A673 (cell line): ENCODE measurements around the gene RPS4Y1.

ENCODE experiments used
- EZH2 ChIP-seq: fragments of 200-600 bp; sonication (generic); IDR thresholded peaks from 2 replicates; pipeline ENCODE4 v1.6.1; 2017; ENCODE audit warnings: borderline replicate concordance, low read depth, mild to moderate bottlenecking, mixed read lengths, antibody characterized with exemption, low read length; ENCODE audit not compliant: poor library complexity, severe bottlenecking
- TF ChIP-seq, protein P1 (sequence below): fragments of 300-800, 200-600 bp; sonication (generic); conservative IDR thresholded peaks from 2 replicates; pipeline ENCODE4 v1.5.1; 2017; ENCODE audit warnings: low read depth, mild to moderate bottlenecking, antibody characterized with exemption, low read length, moderate library complexity, mixed read lengths

DNA sequence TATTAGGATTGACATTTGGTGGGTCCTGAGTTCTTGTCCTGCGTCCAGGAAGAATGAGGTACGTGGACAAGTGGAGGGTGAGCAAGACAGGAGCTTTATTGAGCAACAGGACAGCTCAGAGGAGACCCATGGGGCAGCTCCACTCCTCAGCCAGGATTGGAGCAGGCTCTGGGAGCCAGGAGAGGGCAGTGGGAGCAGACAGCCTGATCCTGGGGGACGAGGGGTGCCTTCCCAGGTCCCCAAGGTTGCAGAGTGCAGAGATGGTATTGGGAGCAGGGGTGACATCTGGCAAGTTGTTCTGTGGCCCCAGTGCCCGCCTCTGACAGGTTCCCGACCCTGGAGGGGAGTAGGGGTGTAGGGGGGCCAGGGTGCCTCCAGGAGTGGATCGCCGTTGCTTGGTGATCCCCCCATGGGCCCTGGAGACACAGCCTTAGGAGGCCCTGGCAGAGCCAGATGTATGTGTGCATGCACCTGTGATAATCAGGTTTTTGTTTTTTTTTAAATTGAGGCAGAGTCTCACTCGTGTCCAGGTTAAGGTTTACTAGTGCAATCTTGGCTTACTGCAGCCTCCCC lies 26.7 kb downstream of the RPS4Y1 start:
- TF ChIP-seq, protein P1, sequence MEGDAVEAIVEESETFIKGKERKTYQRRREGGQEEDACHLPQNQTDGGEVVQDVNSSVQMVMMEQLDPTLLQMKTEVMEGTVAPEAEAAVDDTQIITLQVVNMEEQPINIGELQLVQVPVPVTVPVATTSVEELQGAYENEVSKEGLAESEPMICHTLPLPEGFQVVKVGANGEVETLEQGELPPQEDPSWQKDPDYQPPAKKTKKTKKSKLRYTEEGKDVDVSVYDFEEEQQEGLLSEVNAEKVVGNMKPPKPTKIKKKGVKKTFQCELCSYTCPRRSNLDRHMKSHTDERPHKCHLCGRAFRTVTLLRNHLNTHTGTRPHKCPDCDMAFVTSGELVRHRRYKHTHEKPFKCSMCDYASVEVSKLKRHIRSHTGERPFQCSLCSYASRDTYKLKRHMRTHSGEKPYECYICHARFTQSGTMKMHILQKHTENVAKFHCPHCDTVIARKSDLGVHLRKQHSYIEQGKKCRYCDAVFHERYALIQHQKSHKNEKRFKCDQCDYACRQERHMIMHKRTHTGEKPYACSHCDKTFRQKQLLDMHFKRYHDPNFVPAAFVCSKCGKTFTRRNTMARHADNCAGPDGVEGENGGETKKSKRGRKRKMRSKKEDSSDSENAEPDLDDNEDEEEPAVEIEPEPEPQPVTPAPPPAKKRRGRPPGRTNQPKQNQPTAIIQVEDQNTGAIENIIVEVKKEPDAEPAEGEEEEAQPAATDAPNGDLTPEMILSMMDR, result no peak
- no peak for TF ChIP-seq EZH2
